Panc1 (cell line): ENCODE data around the gene PDE11A.

Source experiments
- CTCF ChIP-seq: fragments of 450-650 bp; IDR thresholded peaks from 2 replicates; pipeline ENCODE4 v1.5.1; 2017; ENCODE audit warnings: mild to moderate bottlenecking
- POLR2AphosphoS5 ChIP-seq: IDR thresholded peaks from 2 replicates; pipeline ENCODE4 v1.6.1; 2012; ENCODE audit warnings: mild to moderate bottlenecking, low read depth, low read length, moderate library complexity
- REST ChIP-seq, 2 experiments: IDR thresholded peaks; 2 replicates each; pipeline ENCODE4 v1.6.1; 2011 to 2012; ENCODE audit warnings: low read depth in 2 of 2, control low read depth in 1 of 2, low read length in 1 of 2, mild to moderate bottlenecking in 1 of 2, moderate library complexity in 1 of 2; ENCODE audit not compliant: insufficient read depth in 1 of 2
- SIN3A ChIP-seq: IDR thresholded peaks from 2 replicates; pipeline ENCODE4 v1.6.1; 2012; ENCODE audit warnings: low read depth, mild to moderate bottlenecking, low read length, moderate library complexity, borderline replicate concordance; ENCODE audit not compliant: insufficient read depth
- TCF7L2 ChIP-seq: IDR thresholded peaks from 2 replicates; pipeline ENCODE4 v1.6.1; 2011; ENCODE audit warnings: mild to moderate bottlenecking, low read depth, low read length, inconsistent platforms

GRCh38 chr2:177724398-177725287, 347.9 kb downstream of the PDE11A start:
- TF ChIP-seq CTCF (peak; percentile 92), POLR2AphosphoS5 (no peak), REST (IDR thresholded peaks at IDR 0.05; ENCODE audit: insufficient read depth in 1 of 2, low read depth in 2 of 2, low read length in 1 of 2) (no peak), TCF7L2 (no peak), SIN3A (no peak)
